Hepatocyte (in vitro differentiated cells): Measurements from ENCODE around the gene GPI. TPM values are rescaled to one million over a fixed set of nuclear protein-coding genes. Genes with fewer than 3 reads are reported as not detected.
"Not testable (repeated sequence)": the region's sequence is repeated elsewhere in the genome, so short reads cannot be mapped to it uniquely, and the experiment has no call there.

ENCODE experiments used
- DNase-seq: peaks from one replicate; pipeline ENCODE4 v3.0.0-alpha.2; 2016; ENCODE audit warnings: low spot score
- H2AFZ ChIP-seq: fragments of 200-600 bp; sonication (generic); 2 replicates; pipeline ENCODE4 v1.6.0; 2016; ENCODE audit warnings: antibody characterized with exemption, mild to moderate bottlenecking
- H3K27ac ChIP-seq: fragments of 200-600 bp; sonication (generic); 2 replicates; pipeline ENCODE4 v1.5.1; 2016; ENCODE audit warnings: mild to moderate bottlenecking
- H3K27me3 ChIP-seq: fragments of 200-600 bp; sonication (generic); 2 replicates; pipeline ENCODE4 v1.6.1; 2016
- H3K36me3 ChIP-seq: fragments of 200-600 bp; sonication (generic); replicated peaks from 2 replicates; pipeline ENCODE4 v1.5.1; 2016; ENCODE audit warnings: low read depth; ENCODE audit not compliant: insufficient read depth
- H3K4me1 ChIP-seq: fragments of 200-600 bp; sonication (generic); 2 replicates; pipeline ENCODE4 v1.5.1; 2016; ENCODE audit warnings: mild to moderate bottlenecking, moderate library complexity; ENCODE audit not compliant: insufficient read depth
- H3K4me2 ChIP-seq: fragments of 200-600 bp; sonication (generic); 2 replicates; pipeline ENCODE4 v1.6.0; 2016
- H3K4me3 ChIP-seq: fragments of 200-600 bp; sonication (generic); 2 replicates; pipeline ENCODE4 v1.5.1; 2016; ENCODE audit warnings: mild to moderate bottlenecking
- H3K79me2 ChIP-seq: fragments of 200-600 bp; sonication (generic); 2 replicates; pipeline ENCODE4 v1.6.0; 2017; ENCODE audit warnings: mild to moderate bottlenecking
- H3K9me2 ChIP-seq: fragments of 200-600 bp; sonication (generic); replicated peaks from 2 replicates; pipeline ENCODE4 v1.6.0; 2017; ENCODE audit warnings: mild to moderate bottlenecking; ENCODE audit not compliant: insufficient read depth
- H3K9me3 ChIP-seq: fragments of 200-600 bp; sonication (generic); 2 replicates; pipeline ENCODE4 v1.5.1; 2016; ENCODE audit warnings: low read depth, mild to moderate bottlenecking
- H4K20me1 ChIP-seq: fragments of 200-600 bp; sonication (generic); 2 replicates; pipeline ENCODE4 v1.6.0; 2016; ENCODE audit warnings: mild to moderate bottlenecking; ENCODE audit not compliant: insufficient read depth, poor library complexity, severe bottlenecking
- CTCF ChIP-seq: fragments of 200-600 bp; sonication (generic); IDR thresholded peaks from 2 replicates; pipeline ENCODE4 v1.5.1; 2016; ENCODE audit warnings: antibody characterized with exemption, mild to moderate bottlenecking; ENCODE audit not compliant: poor library complexity
- EZH2 ChIP-seq: fragments of 200-600 bp; sonication (generic); IDR thresholded peaks from 2 replicates; pipeline ENCODE4 v1.6.1; 2016; ENCODE audit warnings: antibody characterized with exemption, mild to moderate bottlenecking, borderline replicate concordance
- EZH2phosphoT487 ChIP-seq: fragments of 200-600 bp; sonication (generic); IDR thresholded peaks from one replicate; pipeline ENCODE4 v1.6.1; 2018; ENCODE audit warnings: antibody characterized with exemption, mild to moderate bottlenecking, low read depth, moderate library complexity; ENCODE audit not compliant: unreplicated experiment, severe bottlenecking
- WGBS: methylation state at CpG from one replicate; pipeline ENCODE4 v1.1.6; 2016; ENCODE audit warnings: low lambda C conversion rate; ENCODE audit errors: missing lambda C conversion rate; 5-methylcytosine and 5-hydroxymethylcytosine counted together
- polyA plus RNA-seq: library from polyadenylated mRNA; unstranded; fragments of >200 nt; fragmentation: Nextera tagmentation; extraction: Ambion mirVana; gene quantifications from 2 replicates; pipeline ENCODE4 v1.2.1, GENCODE V29; 2016
- total RNA-seq: library from RNA; depleted of rRNA; stranded (reverse); fragments of >200 nt; gene quantifications from 2 replicates; pipeline ENCODE4 v1.2.3, GENCODE V29; 2014

The GPI gene
- total and polyA plus RNA-seq, 2 experiments from 2014 or later = 117 to 120 TPM

- Histone ChIP-seq H3K4me2 (no peak overlapping the region), H3K27ac (no peak overlapping the region), H3K4me1 (no peaks in the 10 kb centered on the region), H3K79me2 (peaks cover 3% of the 10 kb centered on the region), H3K36me3 (no peaks in the 10 kb centered on the region), H3K9me2 (no peaks in the 10 kb centered on the region), H2AFZ (no peak overlapping the region), H3K9me3 (no peaks in the 10 kb centered on the region), H3K4me3 (no peak overlapping the region), H4K20me1 (no peaks in the 10 kb centered on the region), H3K27me3 (no peaks in the 10 kb centered on the region)
- 97% methylated on average over 9 of the region's 9 CpGs for WGBS
- no peak for DNase-seq
- no peak for TF ChIP-seq EZH2
- no peak for TF ChIP-seq EZH2phosphoT487
- no peak for TF ChIP-seq CTCF
Observed at GRCh38 chr19:34399886-34400285, 34.9 kb downstream of the GPI start.

- not testable (repeated sequence) for H3K4me3 ChIP-seq, DNase-seq, H3K36me3 ChIP-seq, H3K27ac ChIP-seq, H3K4me1 ChIP-seq, H3K9me3 ChIP-seq, H3K27me3 ChIP-seq, H3K9me2 ChIP-seq, H3K79me2 ChIP-seq, H4K20me1 ChIP-seq, H2AFZ ChIP-seq, H3K4me2 ChIP-seq
- over 99% methylated on average over 8 of the region's 8 CpGs for WGBS
Observed at GRCh38 chr19:34400844-34401243, 35.8 kb downstream of the GPI start.

- H2AFZ ChIP-seq = no peak overlapping the region
- H3K27ac ChIP-seq = peak overlapping the region; percentile 61
- no peak for DNase-seq
- H3K4me3 ChIP-seq = no peak overlapping the region
- no peaks in the 10 kb centered on the region for H3K27me3 ChIP-seq
- H3K9me2 ChIP-seq = no peaks in the 10 kb centered on the region
- no peaks in the 10 kb centered on the region for H4K20me1 ChIP-seq
- no peaks in the 10 kb centered on the region for H3K9me3 ChIP-seq
- H3K4me1 ChIP-seq = no peaks in the 10 kb centered on the region
- no peak overlapping the region for H3K4me2 ChIP-seq
- no peaks in the 10 kb centered on the region for H3K36me3 ChIP-seq
- 81% methylated on average over 8 of the region's 8 CpGs for WGBS
- TF ChIP-seq EZH2phosphoT487 (no peak), EZH2 (no peak), CTCF (no peak)
- peaks cover 15% of the 10 kb centered on the region for H3K79me2 ChIP-seq
Observed at GRCh38 chr19:34402074-34402600, 37.1 kb downstream of the GPI start.

- H4K20me1 ChIP-seq = no peaks in the 10 kb centered on the region
- H2AFZ ChIP-seq = peak overlapping the region; percentile 96
- peak overlapping the region; percentile 99 for H3K4me2 ChIP-seq
- no peak for DNase-seq
- peaks cover 15% of the 10 kb centered on the region for H3K79me2 ChIP-seq
- H3K4me1 ChIP-seq = no peaks in the 10 kb centered on the region
- no peaks in the 10 kb centered on the region for H3K36me3 ChIP-seq
- no peaks in the 10 kb centered on the region for H3K9me2 ChIP-seq
- TF ChIP-seq EZH2 (no peak), EZH2phosphoT487 (no peak), CTCF (no peak)
- WGBS = 43% methylated on average over 6 of the region's 6 CpGs
- H3K4me3 ChIP-seq = peak overlapping the region; percentile 80
- H3K27ac ChIP-seq = peak overlapping the region; percentile 72
- no peaks in the 10 kb centered on the region for H3K9me3 ChIP-seq
- H3K27me3 ChIP-seq = no peaks in the 10 kb centered on the region
Observed at GRCh38 chr19:34403784-34404108, 38.8 kb downstream of the GPI start.
